Epithelial cell of proximal tubule (primary cell): ENCODE results near the gene ABAT. TPM values are rescaled to one million over a fixed set of nuclear protein-coding genes. Genes with fewer than 3 reads are reported as not detected.

ENCODE experiments used
- DNase-seq: peaks from one replicate; pipeline ENCODE4 v3.0.0-alpha.2; 2011; ENCODE audit warnings: low read depth
- H3K4me3 ChIP-seq: 2 replicates; pipeline ENCODE4 v1.5.1; 2011; ENCODE audit warnings: low read depth, mild to moderate bottlenecking, low read length
- total RNA-seq: library from RNA; depleted of rRNA; stranded (reverse); fragments of >200 nt; gene quantifications from 2 replicates; pipeline ENCODE4 v1.2.3, GENCODE V29; 2015
- TF ChIP-seq, protein P1 (sequence below): conservative IDR thresholded peaks from 2 replicates; pipeline ENCODE4 v1.5.1; 2012; ENCODE audit warnings: low read depth, mild to moderate bottlenecking, low read length

The ABAT gene
- total RNA-seq, 1 donor from 2014 or later = 3.9 TPM

GRCh38 chr16:8814095-8814806 lies 139.8 kb downstream of the ABAT start:
- TF ChIP-seq, protein P1, sequence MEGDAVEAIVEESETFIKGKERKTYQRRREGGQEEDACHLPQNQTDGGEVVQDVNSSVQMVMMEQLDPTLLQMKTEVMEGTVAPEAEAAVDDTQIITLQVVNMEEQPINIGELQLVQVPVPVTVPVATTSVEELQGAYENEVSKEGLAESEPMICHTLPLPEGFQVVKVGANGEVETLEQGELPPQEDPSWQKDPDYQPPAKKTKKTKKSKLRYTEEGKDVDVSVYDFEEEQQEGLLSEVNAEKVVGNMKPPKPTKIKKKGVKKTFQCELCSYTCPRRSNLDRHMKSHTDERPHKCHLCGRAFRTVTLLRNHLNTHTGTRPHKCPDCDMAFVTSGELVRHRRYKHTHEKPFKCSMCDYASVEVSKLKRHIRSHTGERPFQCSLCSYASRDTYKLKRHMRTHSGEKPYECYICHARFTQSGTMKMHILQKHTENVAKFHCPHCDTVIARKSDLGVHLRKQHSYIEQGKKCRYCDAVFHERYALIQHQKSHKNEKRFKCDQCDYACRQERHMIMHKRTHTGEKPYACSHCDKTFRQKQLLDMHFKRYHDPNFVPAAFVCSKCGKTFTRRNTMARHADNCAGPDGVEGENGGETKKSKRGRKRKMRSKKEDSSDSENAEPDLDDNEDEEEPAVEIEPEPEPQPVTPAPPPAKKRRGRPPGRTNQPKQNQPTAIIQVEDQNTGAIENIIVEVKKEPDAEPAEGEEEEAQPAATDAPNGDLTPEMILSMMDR = no peak

GRCh38 chr16:8816967-8817655 lies 142.7 kb downstream of the ABAT start:
- H3K4me3 ChIP-seq = no peak overlapping the region
- TF ChIP-seq, protein P1 = no peak
- DNase-seq = no peak

More at GRCh38 chr16:8814095-8814806, 139.8 kb downstream of the ABAT start:
- no peak overlapping the region for H3K4me3 ChIP-seq
- no peak for DNase-seq

DNA sequence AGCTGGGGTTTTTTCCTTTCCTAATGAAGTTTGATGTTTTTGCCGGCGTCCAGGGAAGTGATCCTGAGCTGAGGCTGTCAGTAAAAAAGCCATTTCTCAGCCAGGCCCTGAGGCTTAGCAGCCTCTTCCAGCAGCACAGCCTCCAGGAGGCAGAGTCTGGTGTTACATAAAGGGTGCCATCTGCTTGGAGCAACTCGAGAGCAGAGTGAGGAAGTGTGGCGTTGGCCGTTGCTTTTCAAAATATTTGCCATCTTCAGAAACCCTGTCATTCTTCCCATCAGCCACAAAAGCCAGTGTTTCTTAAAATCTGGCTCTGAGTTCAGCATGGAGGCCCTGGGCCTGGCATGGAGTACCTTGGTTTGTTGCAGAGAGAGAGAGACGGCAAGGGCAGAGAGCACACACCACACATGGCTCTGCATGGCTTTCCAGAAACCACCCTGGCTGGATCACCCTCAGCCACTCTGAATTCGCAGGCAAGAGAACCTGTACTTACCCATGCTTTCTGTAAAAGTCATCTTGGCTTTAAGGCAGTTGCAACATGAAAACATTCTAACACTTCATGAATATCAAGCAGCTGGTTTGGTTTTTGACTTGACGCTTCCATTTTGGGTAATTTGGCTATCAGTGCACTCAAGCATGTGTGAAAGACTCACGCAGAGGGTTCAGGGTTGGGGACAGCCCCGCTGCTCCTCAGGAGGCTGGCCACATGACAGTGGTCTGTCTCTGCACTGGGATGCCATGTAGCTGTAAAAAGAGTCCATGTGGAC lies 144.3 kb downstream of the ABAT start:
- no peak for DNase-seq
- H3K4me3 ChIP-seq = no peak overlapping the region

DNA sequence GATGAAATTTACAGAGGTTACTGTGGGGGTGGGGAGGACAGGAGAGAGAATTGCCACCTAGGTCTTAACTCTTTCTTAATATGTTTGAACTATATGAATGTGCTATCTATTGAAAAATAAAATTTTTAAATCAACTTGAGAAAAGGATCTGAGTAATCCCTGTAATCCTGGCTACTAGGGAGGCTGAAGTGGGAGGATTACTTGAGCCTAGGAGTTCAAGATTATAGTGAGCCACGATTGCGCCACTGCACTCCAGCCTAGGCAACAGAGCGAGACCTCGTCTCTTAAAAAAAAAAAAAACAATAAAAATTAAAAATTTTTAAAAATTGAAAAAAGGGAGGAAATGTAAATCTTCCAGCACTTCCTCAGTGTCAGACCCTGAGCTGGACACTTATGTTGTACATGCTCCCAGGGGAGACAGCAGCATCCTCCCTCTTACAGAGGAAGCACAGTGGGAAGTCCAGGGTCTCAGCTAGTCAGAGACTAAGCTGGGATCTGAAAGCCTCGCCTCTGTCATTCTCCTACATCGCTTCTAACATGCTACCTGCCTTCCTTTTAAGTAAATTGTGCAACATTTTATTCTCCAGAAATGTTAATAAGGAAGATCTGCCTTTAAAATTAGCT lies 145.1 kb downstream of the ABAT start:
- H3K4me3 ChIP-seq = no peak overlapping the region
- TF ChIP-seq, protein P1 = no peak
- DNase-seq = no peak

More for the DNA sequence above, 144.3 kb downstream of the ABAT start:
- TF ChIP-seq, protein P1 = no peak

DNA sequence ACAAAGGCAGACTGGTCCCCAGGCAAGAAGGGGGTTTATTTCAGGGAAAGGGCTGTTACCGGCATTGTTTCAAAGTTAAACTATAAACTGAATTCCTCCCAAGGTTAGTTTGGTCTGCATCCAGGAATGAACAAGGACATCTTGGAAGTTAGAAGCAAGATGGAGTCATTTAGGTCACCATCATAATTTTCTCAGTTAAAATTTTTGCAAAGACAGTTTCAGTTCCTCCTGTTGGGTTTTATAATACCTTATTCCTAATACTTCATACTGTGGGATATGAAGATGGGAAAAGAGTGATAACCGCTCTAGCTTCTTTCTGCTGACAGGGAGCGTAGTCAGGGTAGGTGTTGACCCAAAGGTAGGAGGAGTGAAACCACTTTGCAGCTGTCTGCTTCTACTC lies 148.0 kb downstream of the ABAT start:
- TF ChIP-seq, protein P1 = no peak
- no peak overlapping the region for H3K4me3 ChIP-seq
- no peak for DNase-seq

GRCh38 chr16:8826278-8826879 lies 152.0 kb downstream of the ABAT start:
- no peak for DNase-seq
- TF ChIP-seq, protein P1 = no peak
- H3K4me3 ChIP-seq = no peak overlapping the region
